HepG2 (cell line): ENCODE data around the gene RREB1. TPM values are rescaled to one million over a fixed set of nuclear protein-coding genes. Genes with fewer than 3 reads are reported as not detected.

Source experiments
- ATAC-seq: fragments of 200-7000 bp; cut with Tn5 transposase; 3 replicates; pipeline ENCODE4 v1.9.1; 2020; ENCODE audit warnings: mild to moderate bottlenecking, moderate library complexity
- BruUV-seq: library from RNA; stranded (reverse); fragments of 400-500 nt; replicated peaks from 2 replicates; lab custom pipeline; 2021; lab: Mats Ljungman, UMichigan
- CTCF ChIA-PET: fragments of 300-600 bp; formaldehyde crosslinking; extraction: SDS; loops from one replicate; lab custom pipeline; 2021; ENCODE audit warnings: low total read pairs, inconsistent platforms, low intra/inter-chr PET ratio; lab: Yijun Ruan, JAX
- POLR2A ChIA-PET: fragments of 350-600 bp; sonication (Branson Sonifier 250); formaldehyde crosslinking; loops from one replicate; lab custom pipeline; 2020; ENCODE audit warnings: antibody characterized with exemption, inconsistent platforms; lab: Yijun Ruan, JAX
- DNase-seq: peaks from one replicate; pipeline ENCODE4 v3.0.0-alpha.2; 2015; ENCODE audit warnings: low spot score
- FAIRE-seq: peaks from 3 replicates; lab custom pipeline; 2011; peaks lifted over from hg19 to GRCh38; lab: Jason Lieb, UNC
- H2AFZ ChIP-seq: one replicate; pipeline ENCODE4 v1.6.1; 2011; ENCODE audit warnings: low read length, inconsistent platforms
- H3K27ac ChIP-seq: fragments of 300-600 bp; 3 replicates; pipeline ENCODE4 v1.8.0; 2011; ENCODE audit warnings: mixed run types, mild to moderate bottlenecking, mixed read lengths, low read length, inconsistent platforms; ENCODE audit not compliant: insufficient read depth; ENCODE audit errors: extremely low read length
- H3K27me3 ChIP-seq, 2 experiments: fragments of 200-600 bp in 1 of 2; 2 replicates in 1 of 2; 3 replicates in 1 of 2; pipeline versions ENCODE4 v1.6.0 to v1.8.0; 2011; ENCODE audit warnings: low read length in 2 of 2, mild to moderate bottlenecking in 2 of 2, moderate library complexity in 2 of 2, inconsistent platforms in 1 of 2; ENCODE audit not compliant: insufficient read depth in 2 of 2, control insufficient read depth in 1 of 2
- H3K36me3 ChIP-seq, 2 experiments: fragments of 200-600 bp in 1 of 2; replicated peaks in 1 of 2; 2 replicates in 1 of 2; 3 replicates in 1 of 2; pipeline versions ENCODE4 v1.5.1 to v1.8.0; 2011; ENCODE audit warnings: low read length in 2 of 2, inconsistent platforms in 1 of 2; ENCODE audit not compliant: insufficient read depth in 2 of 2, control insufficient read depth in 1 of 2
- H3K4me1 ChIP-seq: 2 replicates; pipeline ENCODE4 v1.5.1; 2012; ENCODE audit warnings: low read length, inconsistent platforms; ENCODE audit not compliant: insufficient read depth
- H3K4me2 ChIP-seq: 2 replicates; pipeline ENCODE4 v1.6.0; 2011; ENCODE audit warnings: low read depth, low read length, inconsistent platforms
- H3K4me3 ChIP-seq, 3 experiments: fragments of 200-600 bp in 1 of 3; sonication (generic), shearing (Covaris generic) in 1 of 3; replicated peaks in 1 of 3; 2 replicates each; pipeline ENCODE4 v1.5.1; 2011 to 2016; ENCODE audit warnings: low read length in 3 of 3, inconsistent platforms in 2 of 3, low read depth in 2 of 3, mild to moderate bottlenecking in 2 of 3, control low read depth in 1 of 3, mixed read lengths in 1 of 3; ENCODE audit not compliant: insufficient read depth in 1 of 3
- H3K79me2 ChIP-seq: one replicate; pipeline ENCODE4 v1.6.1; 2011; ENCODE audit warnings: low read length, inconsistent platforms; ENCODE audit not compliant: insufficient read depth
- H3K9ac ChIP-seq: 2 replicates; pipeline ENCODE4 v1.6.0; 2011; ENCODE audit warnings: mild to moderate bottlenecking, low read depth, low read length, inconsistent platforms; ENCODE audit not compliant: insufficient read depth
- H3K9me3 ChIP-seq: 2 replicates; pipeline ENCODE4 v1.5.1; 2012; ENCODE audit warnings: mild to moderate bottlenecking, low read length
- H4K20me1 ChIP-seq: 2 replicates; pipeline ENCODE4 v1.6.0; 2011; ENCODE audit warnings: inconsistent platforms, mild to moderate bottlenecking, low read length, moderate library complexity; ENCODE audit not compliant: insufficient read depth
- ARID2 ChIP-seq: sonication (generic); formaldehyde crosslinking; IDR thresholded peaks from 2 replicates; pipeline ENCODE4 v1.8.1; 2022; ENCODE audit warnings: mild to moderate bottlenecking, missing genetic modification reagents, borderline replicate concordance
- FOXO4 ChIP-seq: sonication (generic); formaldehyde crosslinking; conservative IDR thresholded peaks from 2 replicates; pipeline ENCODE4 v1.8.1; 2023; ENCODE audit warnings: missing genetic modification reagents
- HIC2 ChIP-seq: sonication (generic); formaldehyde crosslinking; IDR thresholded peaks from 2 replicates; pipeline ENCODE4 v1.9.0; 2022; ENCODE audit warnings: low read depth, missing genetic modification reagents
- MIXL1 ChIP-seq: IDR thresholded peaks from 2 replicates; pipeline ENCODE4 v1.6.1; 2016
- SP1 ChIP-seq, 2 experiments: fragments of 450-650 bp in 1 of 2; sonication (generic) in 1 of 2; formaldehyde crosslinking in 1 of 2; IDR thresholded peaks; 2 replicates each; pipeline versions ENCODE4 v1.4.0 to v1.6.1; 2016 to 2020; ENCODE audit warnings: missing genetic modification reagents in 1 of 2
- ZBTB14 ChIP-seq: sonication (generic); formaldehyde crosslinking; IDR thresholded peaks from 2 replicates; pipeline ENCODE4 v1.4.0; 2020; ENCODE audit warnings: missing genetic modification reagents
- ZC3H4 ChIP-seq: sonication (generic); formaldehyde crosslinking; IDR thresholded peaks from 2 replicates; pipeline ENCODE4 v1.4.0; 2020; ENCODE audit warnings: missing genetic modification reagents, borderline replicate concordance
- ZNF512 ChIP-seq: sonication (generic); formaldehyde crosslinking; IDR thresholded peaks from 2 replicates; pipeline ENCODE4 v1.4.0; 2020; ENCODE audit warnings: mild to moderate bottlenecking, missing genetic modification reagents
- ZNF543 ChIP-seq: sonication (generic); formaldehyde crosslinking; IDR thresholded peaks from 2 replicates; pipeline ENCODE4 v1.4.0; 2020; ENCODE audit warnings: mild to moderate bottlenecking, missing genetic modification reagents
- ZNF83 ChIP-seq: sonication (generic); formaldehyde crosslinking; IDR thresholded peaks from 2 replicates; pipeline ENCODE4 v1.4.0; 2020; ENCODE audit warnings: missing genetic modification reagents, mild to moderate bottlenecking, borderline replicate concordance
- WGBS: methylation state at CpG from one replicate; pipeline ENCODE4 v1.1.6; 2017; ENCODE audit warnings: low lambda C conversion rate; 5-methylcytosine and 5-hydroxymethylcytosine counted together
- in situ Hi-C: cut with HindIII; loops from 2 replicates; pipeline ENCODE4 v1.10.0; 2017; ENCODE audit warnings: low pct_unique_long_range_greater_than_20kb; ENCODE audit not compliant: extremely low pct_ligation_motif_present
- intact Hi-C: fragments of 100-400 bp; cut with micrococcal nuclease; formaldehyde crosslinking; loops from one replicate; pipeline ENCODE4 v1.10.0; 2022; ENCODE audit not compliant: unreplicated experiment
- polyA plus RNA-seq, 8 experiments: library from polyadenylated mRNA; depleted of rRNA in 3 of 8; stranded (reverse) in 7 of 8; unstranded in 1 of 8; fragments of >200 nt; fragmentation: Illumina TruSeq in 4 of 8; extraction: Trizol in 4 of 8; gene quantifications; 2 replicates each; pipeline versions ENCODE4 v1.2.1 to v1.2.3, GENCODE V29; 2011 to 2016; ENCODE audit warnings: low read depth in 4 of 8, missing spikeins in 1 of 8, mixed read lengths in 1 of 8; ENCODE audit not compliant: insufficient read depth in 1 of 8
- total RNA-seq, 5 experiments: library from RNA; depleted of rRNA; stranded (reverse); fragments of >200 nt; fragmentation: Illumina TruSeq; extraction: Trizol; gene quantifications; 2 replicates each; pipeline ENCODE4 v1.2.3, GENCODE V29; 2016; ENCODE audit warnings: low read depth in 1 of 5
- TF ChIP-seq, protein P1 (sequence below): IDR thresholded peaks from 2 replicates; pipeline ENCODE4 v1.6.1; 2016

RREB1 gene
- total and polyA plus RNA-seq, 2 of the 13 experiments (the other 11 are each of a cell fraction or from before 2014, with no cell fraction given), result 6.1 to 23.2 TPM

GRCh38 chr6:7261032-7261841, 153.5 kb downstream of the RREB1 start (continued):
- 0 out of 2 replicates have a peak, but pooled peaks have one; percentile 93 for TF ChIP-seq ARID2 (CRISPR knock-in tag)
- TF ChIP-seq, protein P1, sequence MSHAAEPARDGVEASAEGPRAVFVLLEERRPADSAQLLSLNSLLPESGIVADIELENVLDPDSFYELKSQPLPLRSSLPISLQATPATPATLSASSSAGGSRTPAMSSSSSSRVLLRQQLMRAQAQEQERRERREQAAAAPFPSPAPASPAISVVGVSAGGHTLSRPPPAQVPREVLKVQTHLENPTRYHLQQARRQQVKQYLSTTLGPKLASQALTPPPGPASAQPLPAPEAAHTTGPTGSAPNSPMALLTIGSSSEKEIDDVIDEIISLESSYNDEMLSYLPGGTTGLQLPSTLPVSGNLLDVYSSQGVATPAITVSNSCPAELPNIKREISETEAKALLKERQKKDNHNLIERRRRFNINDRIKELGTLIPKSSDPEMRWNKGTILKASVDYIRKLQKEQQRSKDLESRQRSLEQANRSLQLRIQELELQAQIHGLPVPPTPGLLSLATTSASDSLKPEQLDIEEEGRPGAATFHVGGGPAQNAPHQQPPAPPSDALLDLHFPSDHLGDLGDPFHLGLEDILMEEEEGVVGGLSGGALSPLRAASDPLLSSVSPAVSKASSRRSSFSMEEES (CRISPR knock-in tag), result peak; percentile 47; the same call in 1 of the 2 replicates
- TF ChIP-seq ZNF512 (CRISPR knock-in tag), result no peak; the same call in 1 of the 2 replicates

GRCh38 chr6:7261852-7262461, 154.2 kb downstream of the RREB1 start:
- Histone ChIP-seq H3K9ac (peak overlapping the region; percentile 70), H3K27me3 (no peaks in the 10 kb centered on the region; a peak in 1 of 5 replicates), H3K9me3 (no peaks in the 10 kb centered on the region), H3K36me3 (no peaks in the 10 kb centered on the region), H2AFZ (no peak overlapping the region), H3K27ac (peak overlapping the region; percentile 62), H3K79me2 (no peaks in the 10 kb centered on the region), H3K4me2 (peak overlapping the region; percentile 100), H3K4me3 (peak overlapping the region; percentile 67 to 87 (median 76); a peak in 5 of 6 replicates), H4K20me1 (no peaks in the 10 kb centered on the region), H3K4me1 (peaks cover 59% of the 10 kb centered on the region)
- in situ Hi-C loops, result no loop called here
- no peak for DNase-seq
- no peak for ATAC-seq
- WGBS, result 72% methylated on average over 13 of the region's 13 CpGs
- intact Hi-C loops, result no loop called here
- CTCF ChIA-PET, result no interaction called here
- FAIRE-seq, result no peak
- POLR2A ChIA-PET, result interaction anchor here (0.8 to 2.5 kb wide), 7 partner anchors 9 to 328 kb away, joined by 3 to 16 read pairs (median 3); partner anchors contain the start of genes CAGE1, RIOK1 and SNRNP48
- no TSS peak for BruUV-seq
- TF ChIP-seq HIC2 (CRISPR knock-in tag), result peak; percentile 66; the same call in 1 of the 2 replicates
- TF ChIP-seq MIXL1 (CRISPR knock-in tag), result no peak
- TF ChIP-seq ZC3H4 (CRISPR knock-in tag), result peak; percentile 38; the same call in 1 of the 2 replicates
- TF ChIP-seq ZNF83 (CRISPR knock-in tag), result 0 out of 2 replicates have a peak, but pooled peaks have one; percentile 46
- 0 out of 2 replicates have a peak, but pooled peaks have one; percentile 43 for TF ChIP-seq FOXO4
- TF ChIP-seq SP1 (IDR thresholded peaks at IDR 0.05), result no peak
- TF ChIP-seq SP1 (CRISPR knock-in tag; IDR thresholded peaks at IDR 0.05), result peak; percentile 31; the same call in 1 of the 2 replicates
- no peak for TF ChIP-seq ZNF543 (CRISPR knock-in tag)
- TF ChIP-seq ZBTB14 (CRISPR knock-in tag), result no peak
